HG03045 (cell line): ENCODE results near the gene CAPN7.

Experiments
- ATAC-seq: cut with Tn5 transposase; IDR thresholded peaks from one replicate; pipeline ENCODE4 v1.9.1; 2021; ENCODE audit warnings: mild to moderate bottlenecking, moderate library complexity; ENCODE audit not compliant: unreplicated experiment

Gene CAPN7

GRCh38 chr3:15294929-15295328 is 88.9 kb downstream of the CAPN7 start:
- ATAC-seq, result no peak

GRCh38 chr3:15295506-15295905 is 89.5 kb downstream of the CAPN7 start:
- ATAC-seq, result no peak

- no peak for ATAC-seq
These were observed 91.7 kb downstream of the CAPN7 start for GRCh38 chr3:15297608-15298350.

GRCh38 chr3:15298504-15298903 is 92.5 kb downstream of the CAPN7 start:
- ATAC-seq, result no peak

- ATAC-seq, result no peak
These were observed 93.0 kb downstream of the CAPN7 start for GRCh38 chr3:15299036-15299435.

GRCh38 chr3:15300323-15301078 is 94.5 kb downstream of the CAPN7 start:
- no peak for ATAC-seq

GRCh38 chr3:15301761-15302160 is 95.7 kb downstream of the CAPN7 start:
- no peak for ATAC-seq
